KG1 (cell line): Measurements from ENCODE around the gene CRYGB.
A peak's percentile ranks its signal among the peaks of the same experiment; 100 is the strongest.

Source experiments
- DNase-seq: peaks from one replicate; lab custom pipeline; 2025; lab: John Stamatoyannopoulos, UW

Gene CRYGB

GRCh38 chr2:208146006-208146405 lies at the start of gene CRYGB:
CRYGB (minus strand) TSS chr2:208146158; CDS start chr2:208146120, 38 bp downstream.
- no peak for DNase-seq

GRCh38 chr2:208195531-208195930 lies 49.6 kb upstream of the CRYGB start:
- no peak for DNase-seq

- no peak for DNase-seq
These were observed 46.8 kb upstream of the CRYGB start for GRCh38 chr2:208192611-208193236.

- DNase-seq, result no peak
These were observed 44.0 kb upstream of the CRYGB start, which contains the start of gene C2orf80 for GRCh38 chr2:208189810-208190503. C2orf80 (minus strand) TSS chr2:208190030; CDS start chr2:208186986, 3,044 bp downstream.

GRCh38 chr2:208189069-208189809 lies 43.3 kb upstream of the CRYGB start:
- no peak for DNase-seq

- DNase-seq, result no peak
These were observed 40.9 kb upstream of the CRYGB start for GRCh38 chr2:208186893-208187292.

- DNase-seq, result no peak
These were observed 40.5 kb upstream of the CRYGB start for GRCh38 chr2:208186465-208186864.

- DNase-seq, result no peak
These were observed 38.2 kb upstream of the CRYGB start for GRCh38 chr2:208183972-208184705.

GRCh38 chr2:208183526-208183925 lies 37.6 kb upstream of the CRYGB start:
- no peak for DNase-seq

GRCh38 chr2:208182835-208183234 lies 36.9 kb upstream of the CRYGB start:
- DNase-seq, result no peak

GRCh38 chr2:208179028-208179609 lies 33.2 kb upstream of the CRYGB start:
- DNase-seq, result no peak

- DNase-seq, result no peak
These were observed 29.8 kb upstream of the CRYGB start for GRCh38 chr2:208175840-208176153.

- DNase-seq, result peak; percentile 82
These were observed 29.3 kb upstream of the CRYGB start for GRCh38 chr2:208175069-208175839.

GRCh38 chr2:208174144-208174543 lies 28.2 kb upstream of the CRYGB start:
- no peak for DNase-seq

GRCh38 chr2:208172125-208172524 lies 26.2 kb upstream of the CRYGB start:
- DNase-seq, result no peak

- no peak for DNase-seq
These were observed 19.2 kb upstream of the CRYGB start for GRCh38 chr2:208164951-208165755.

GRCh38 chr2:208163489-208163888 lies 17.5 kb upstream of the CRYGB start, which contains the start of gene CRYGA:
CRYGA (minus strand) TSS chr2:208163589; CDS start chr2:208163556, 33 bp downstream.
- DNase-seq, result no peak

- DNase-seq, result no peak
These were observed 10.5 kb upstream of the CRYGB start for GRCh38 chr2:208156439-208156838.

- DNase-seq, result no peak
These were observed 7.2 kb upstream of the CRYGB start for GRCh38 chr2:208153156-208153555.

GRCh38 chr2:208150956-208151355 lies 5.0 kb upstream of the CRYGB start:
- no peak for DNase-seq
